ENCODE data around the gene UBC. TPM values are rescaled to one million over a fixed set of nuclear protein-coding genes. Genes with fewer than 3 reads are reported as not detected.
A peak's percentile ranks its signal among the peaks of the same experiment; 100 is the strongest.

The UBC gene
- total and polyA plus RNA-seq, 9 of the 15 experiments (the other 6 are each of a cell fraction or from before 2014, with no cell fraction given) = 533 to 1,153 (median 813) TPM

DNA sequence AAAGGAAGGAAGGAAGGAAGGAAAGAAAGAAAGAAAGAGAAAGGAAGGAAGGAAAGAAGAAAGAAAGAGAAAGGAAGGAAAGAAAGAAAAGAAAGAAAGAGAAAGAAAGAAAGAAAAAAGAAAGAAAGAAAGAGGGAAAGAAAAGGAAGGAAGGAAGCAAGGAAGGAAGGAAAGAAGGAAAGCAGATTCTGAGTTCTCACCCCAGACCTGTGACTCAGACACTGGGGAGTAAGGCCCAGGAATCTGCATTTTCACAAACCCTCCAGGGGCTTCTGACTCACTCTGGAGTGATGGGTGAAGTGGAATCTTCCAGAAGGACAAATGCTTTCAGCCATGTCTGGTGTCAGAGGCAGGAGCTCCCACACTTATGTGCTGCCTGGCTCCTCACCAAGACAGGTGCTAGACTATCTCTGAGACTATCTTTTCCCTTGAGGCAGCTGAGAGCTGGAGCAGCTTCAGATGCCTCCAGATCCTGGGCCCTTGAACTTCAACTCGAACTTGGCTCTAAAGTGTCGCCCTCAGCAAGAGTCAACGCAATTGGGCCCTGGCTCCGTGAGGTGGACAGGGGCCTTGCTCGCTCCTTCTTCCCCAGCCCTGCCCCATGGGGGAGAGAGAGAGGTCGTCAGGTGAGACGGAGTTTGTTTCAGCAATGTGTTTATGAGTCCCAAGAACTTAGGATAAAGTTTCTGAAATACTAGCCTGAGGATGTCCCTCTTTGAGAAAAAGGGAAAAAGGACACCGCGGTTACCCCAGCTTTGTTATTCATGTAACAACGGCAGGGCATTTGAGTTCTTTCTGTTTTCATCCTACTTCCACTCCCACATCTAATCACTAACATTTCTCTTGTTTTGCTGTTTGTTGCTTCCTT is 31.0 kb downstream of the UBC start (continued):
- TF ChIP-seq ZBTB1 (CRISPR knock-in tag; IDR thresholded peaks at IDR 0.05; ENCODE audit: borderline replicate concordance, low read depth) = no peak
- TF ChIP-seq SMARCB1 (IDR thresholded peaks at IDR 0.05; ENCODE audit: insufficient read length, low read depth) = no peak
- no peak for TF ChIP-seq ZZZ3 (IDR thresholded peaks at IDR 0.05)
- TF ChIP-seq ZNF444 (CRISPR knock-in tag; IDR thresholded peaks at IDR 0.05) = no peak
- TF ChIP-seq NUFIP1 (IDR thresholded peaks at IDR 0.05; ENCODE audit: partially characterized antibody) = no peak
- TF ChIP-seq, protein P1, sequence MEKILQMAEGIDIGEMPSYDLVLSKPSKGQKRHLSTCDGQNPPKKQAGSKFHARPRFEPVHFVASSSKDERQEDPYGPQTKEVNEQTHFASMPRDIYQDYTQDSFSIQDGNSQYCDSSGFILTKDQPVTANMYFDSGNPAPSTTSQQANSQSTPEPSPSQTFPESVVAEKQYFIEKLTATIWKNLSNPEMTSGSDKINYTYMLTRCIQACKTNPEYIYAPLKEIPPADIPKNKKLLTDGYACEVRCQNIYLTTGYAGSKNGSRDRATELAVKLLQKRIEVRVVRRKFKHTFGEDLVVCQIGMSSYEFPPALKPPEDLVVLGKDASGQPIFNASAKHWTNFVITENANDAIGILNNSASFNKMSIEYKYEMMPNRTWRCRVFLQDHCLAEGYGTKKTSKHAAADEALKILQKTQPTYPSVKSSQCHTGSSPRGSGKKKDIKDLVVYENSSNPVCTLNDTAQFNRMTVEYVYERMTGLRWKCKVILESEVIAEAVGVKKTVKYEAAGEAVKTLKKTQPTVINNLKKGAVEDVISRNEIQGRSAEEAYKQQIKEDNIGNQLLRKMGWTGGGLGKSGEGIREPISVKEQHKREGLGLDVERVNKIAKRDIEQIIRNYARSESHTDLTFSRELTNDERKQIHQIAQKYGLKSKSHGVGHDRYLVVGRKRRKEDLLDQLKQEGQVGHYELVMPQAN (IDR thresholded peaks at IDR 0.05; ENCODE audit: borderline replicate concordance) = peak; percentile 64
- TF ChIP-seq GMEB1 (CRISPR knock-in tag; IDR thresholded peaks at IDR 0.05) = no peak
- TF ChIP-seq ZNF408 (CRISPR knock-in tag; IDR thresholded peaks at IDR 0.05; ENCODE audit: low read depth) = no peak
- TF ChIP-seq TSC22D4 (tag; IDR thresholded peaks at IDR 0.05) = no peak
- TF ChIP-seq GTF2E2 (tag; IDR thresholded peaks at IDR 0.05) = no peak
- TF ChIP-seq KDM5B (IDR thresholded peaks at IDR 0.05; ENCODE audit: insufficient replicate concordance, low read depth, low read length) = no peak
- TF ChIP-seq CBX5 (IDR thresholded peaks at IDR 0.05; ENCODE audit: borderline replicate concordance, low read depth) = no peak
- TF ChIP-seq SMAD4 (CRISPR knock-in tag; conservative IDR thresholded peaks at IDR 0.05) = no peak
- no peak for TF ChIP-seq ZNF445 (CRISPR knock-in tag; IDR thresholded peaks at IDR 0.05; ENCODE audit: low read depth)
- 0 out of 2 replicates have a peak, but pooled peaks have one; percentile 11 for TF ChIP-seq THRB (CRISPR knock-in tag; conservative IDR thresholded peaks at IDR 0.05)
- no peak for TF ChIP-seq MCM2 (IDR thresholded peaks at IDR 0.05; ENCODE audit: low read depth)
- TF ChIP-seq, protein P2, sequence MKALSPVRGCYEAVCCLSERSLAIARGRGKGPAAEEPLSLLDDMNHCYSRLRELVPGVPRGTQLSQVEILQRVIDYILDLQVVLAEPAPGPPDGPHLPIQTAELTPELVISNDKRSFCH (CRISPR knock-in tag; IDR thresholded peaks at IDR 0.05) = no peak
- TF ChIP-seq, protein P2 (tag; IDR thresholded peaks at IDR 0.05) = no peak
- peak; percentile 14 for TF ChIP-seq ZNF280A (IDR thresholded peaks at IDR 0.05; ENCODE audit: low read depth, partially characterized antibody)
- TF ChIP-seq ZNF511 (CRISPR knock-in tag; IDR thresholded peaks at IDR 0.05) = no peak

Measured in K562 (cell line).